ENCODE data around the gene POLR3E. TPM values are rescaled to one million over a fixed set of nuclear protein-coding genes. Genes with fewer than 3 reads are reported as not detected.
A peak's percentile ranks its signal among the peaks of the same experiment; 100 is the strongest.

POLR3E gene
- total RNA-seq, 1 experiment from 2014 or later = 73.5 TPM

GRCh38 chr16:22358000-22358399, 60.8 kb downstream of the POLR3E start:
- CTCF ChIA-PET = interaction anchor here (0.5 kb wide), 1 partner anchor 78 kb away, joined by 3 read pairs; no protein-coding TSS in a partner anchor

GRCh38 chr16:22359679-22360078, 62.5 kb downstream of the POLR3E start:
- ATAC-seq (no peak), DNase-seq (ENCODE audit: low spot score) (no peak)
- peak overlapping the region; percentile 48 for H3K27ac Mint-ChIP-seq
- ChIA-PET CTCF (no interaction called here), POLR2A (no interaction called here)
- H3K4me3 Mint-ChIP-seq = no peak overlapping the region
- H3K36me3 Mint-ChIP-seq = peaks cover 34% of the 10 kb centered on the region
- H3K9me3 Mint-ChIP-seq = peaks cover 6% of the 10 kb centered on the region; the same call in 1 of the 2 replicates
- TF ChIP-seq ZNF671 (CRISPR knock-in tag; IDR thresholded peaks at IDR 0.05) = no peak
- no peak for TF ChIP-seq GABPB1 (CRISPR knock-in tag; IDR thresholded peaks at IDR 0.05)
- TF ChIP-seq MAX (CRISPR knock-in tag; IDR thresholded peaks at IDR 0.05) = no peak
- no peak for TF ChIP-seq E2F1 (CRISPR knock-in tag; IDR thresholded peaks at IDR 0.05)
- H3K4me1 Mint-ChIP-seq = peaks cover 28% of the 10 kb centered on the region
- H3K27me3 Mint-ChIP-seq (ENCODE audit: low read depth) = no peaks in the 10 kb centered on the region

More at GRCh38 chr16:22358000-22358399, 60.8 kb downstream of the POLR3E start:
- no peaks in the 10 kb centered on the region for H3K27me3 Mint-ChIP-seq (ENCODE audit: low read depth)
- peaks cover 44% of the 10 kb centered on the region for H3K4me1 Mint-ChIP-seq
- TF ChIP-seq NFE2L1 (CRISPR knock-in tag; IDR thresholded peaks at IDR 0.05) (no peak), ETV6 (CRISPR knock-in tag; IDR thresholded peaks at IDR 0.05) (no peak), ZMAT4 (CRISPR knock-in tag; IDR thresholded peaks at IDR 0.05) (no peak), SMAD3 (CRISPR knock-in tag; IDR thresholded peaks at IDR 0.05; ENCODE audit: borderline replicate concordance) (no peak), TEAD1 (CRISPR knock-in tag; IDR thresholded peaks at IDR 0.05) (no peak), USF1 (CRISPR knock-in tag; IDR thresholded peaks at IDR 0.05) (no peak), ATF1 (CRISPR knock-in tag; IDR thresholded peaks at IDR 0.05) (no peak), PREB (CRISPR knock-in tag; IDR thresholded peaks at IDR 0.05; ENCODE audit: borderline replicate concordance) (no peak)
- H3K36me3 Mint-ChIP-seq = peaks cover 17% of the 10 kb centered on the region
- H3K27ac Mint-ChIP-seq = peak overlapping the region; percentile 95
- POLR2A ChIA-PET = interaction anchor here (0.5 kb wide), 1 partner anchor 88 kb away, joined by 4 read pairs; no protein-coding TSS in a partner anchor
- H3K9me3 Mint-ChIP-seq = peaks cover 6% of the 10 kb centered on the region; the same call in 1 of the 2 replicates
- ATAC-seq = no peak
- H3K4me3 Mint-ChIP-seq = no peak overlapping the region
- DNase-seq (ENCODE audit: low spot score) = no peak

GRCh38 chr16:22360963-22361659, 63.9 kb downstream of the POLR3E start:
- CTCF ChIA-PET = interaction anchor here (0.7 to 0.9 kb wide), 3 partner anchors 26 to 1195 kb away, joined by 3 to 5 read pairs (median 3); no protein-coding TSS in a partner anchor
- ATAC-seq (no peak), DNase-seq (ENCODE audit: low spot score) (no peak)
- Mint-ChIP-seq H3K4me1 (peaks cover 27% of the 10 kb centered on the region), H3K27ac (peak overlapping the region; percentile 89), H3K36me3 (peaks cover 43% of the 10 kb centered on the region), H3K4me3 (no peak overlapping the region), H3K27me3 (ENCODE audit: low read depth) (no peaks in the 10 kb centered on the region), H3K9me3 (peaks cover 6% of the 10 kb centered on the region; the same call in 1 of the 2 replicates)
- no peak for TF ChIP-seq IRF1 (CRISPR knock-in tag; IDR thresholded peaks at IDR 0.05)
- POLR2A ChIA-PET = interaction anchor here (0.7 kb wide), 1 partner anchor 42 kb away, joined by 8 read pairs; no protein-coding TSS in a partner anchor

GRCh38 chr16:22364241-22364640, 67.0 kb downstream of the POLR3E start:
- ATAC-seq (no peak), DNase-seq (ENCODE audit: low spot score) (no peak)
- peaks cover 46% of the 10 kb centered on the region for H3K36me3 Mint-ChIP-seq
- H3K27ac Mint-ChIP-seq = no peak overlapping the region
- peaks cover 33% of the 10 kb centered on the region for H3K4me1 Mint-ChIP-seq
- TF ChIP-seq MXD4 (CRISPR knock-in tag; IDR thresholded peaks at IDR 0.05; ENCODE audit: borderline replicate concordance) (no peak), TCF7 (CRISPR knock-in tag; IDR thresholded peaks at IDR 0.05; ENCODE audit: low read depth) (no peak), PREB (CRISPR knock-in tag; IDR thresholded peaks at IDR 0.05; ENCODE audit: borderline replicate concordance) (no peak), ZNF416 (CRISPR knock-in tag; IDR thresholded peaks at IDR 0.05) (no peak), ZNF219 (CRISPR knock-in tag; IDR thresholded peaks at IDR 0.05; ENCODE audit: borderline replicate concordance) (no peak), ZNF281 (CRISPR knock-in tag; IDR thresholded peaks at IDR 0.05) (no peak), GRHL2 (CRISPR knock-in tag; IDR thresholded peaks at IDR 0.05; ENCODE audit: insufficient replicate concordance, severe bottlenecking) (no peak)
- POLR2A ChIA-PET = no interaction called here
- peaks cover 6% of the 10 kb centered on the region; the same call in 1 of the 2 replicates for H3K9me3 Mint-ChIP-seq
- H3K4me3 Mint-ChIP-seq = no peak overlapping the region
- CTCF ChIA-PET = no interaction called here
- H3K27me3 Mint-ChIP-seq (ENCODE audit: low read depth) = no peaks in the 10 kb centered on the region

All from WTC11 (cell line).